OCI-M1 (cell line): ENCODE measurements around the gene USP19.

ENCODE experiments used
- DNase-seq: peaks from one replicate; lab custom pipeline; 2025; lab: John Stamatoyannopoulos, UW

The USP19 gene, protein sequence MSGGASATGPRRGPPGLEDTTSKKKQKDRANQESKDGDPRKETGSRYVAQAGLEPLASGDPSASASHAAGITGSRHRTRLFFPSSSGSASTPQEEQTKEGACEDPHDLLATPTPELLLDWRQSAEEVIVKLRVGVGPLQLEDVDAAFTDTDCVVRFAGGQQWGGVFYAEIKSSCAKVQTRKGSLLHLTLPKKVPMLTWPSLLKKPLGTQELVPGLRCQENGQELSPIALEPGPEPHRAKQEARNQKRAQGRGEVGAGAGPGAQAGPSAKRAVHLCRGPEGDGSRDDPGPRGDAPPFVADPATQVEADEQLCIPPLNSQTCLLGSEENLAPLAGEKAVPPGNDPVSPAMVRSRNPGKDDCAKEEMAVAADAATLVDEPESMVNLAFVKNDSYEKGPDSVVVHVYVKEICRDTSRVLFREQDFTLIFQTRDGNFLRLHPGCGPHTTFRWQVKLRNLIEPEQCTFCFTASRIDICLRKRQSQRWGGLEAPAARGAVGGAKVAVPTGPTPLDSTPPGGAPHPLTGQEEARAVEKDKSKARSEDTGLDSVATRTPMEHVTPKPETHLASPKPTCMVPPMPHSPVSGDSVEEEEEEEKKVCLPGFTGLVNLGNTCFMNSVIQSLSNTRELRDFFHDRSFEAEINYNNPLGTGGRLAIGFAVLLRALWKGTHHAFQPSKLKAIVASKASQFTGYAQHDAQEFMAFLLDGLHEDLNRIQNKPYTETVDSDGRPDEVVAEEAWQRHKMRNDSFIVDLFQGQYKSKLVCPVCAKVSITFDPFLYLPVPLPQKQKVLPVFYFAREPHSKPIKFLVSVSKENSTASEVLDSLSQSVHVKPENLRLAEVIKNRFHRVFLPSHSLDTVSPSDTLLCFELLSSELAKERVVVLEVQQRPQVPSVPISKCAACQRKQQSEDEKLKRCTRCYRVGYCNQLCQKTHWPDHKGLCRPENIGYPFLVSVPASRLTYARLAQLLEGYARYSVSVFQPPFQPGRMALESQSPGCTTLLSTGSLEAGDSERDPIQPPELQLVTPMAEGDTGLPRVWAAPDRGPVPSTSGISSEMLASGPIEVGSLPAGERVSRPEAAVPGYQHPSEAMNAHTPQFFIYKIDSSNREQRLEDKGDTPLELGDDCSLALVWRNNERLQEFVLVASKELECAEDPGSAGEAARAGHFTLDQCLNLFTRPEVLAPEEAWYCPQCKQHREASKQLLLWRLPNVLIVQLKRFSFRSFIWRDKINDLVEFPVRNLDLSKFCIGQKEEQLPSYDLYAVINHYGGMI (N-terminal part only)

DNA sequence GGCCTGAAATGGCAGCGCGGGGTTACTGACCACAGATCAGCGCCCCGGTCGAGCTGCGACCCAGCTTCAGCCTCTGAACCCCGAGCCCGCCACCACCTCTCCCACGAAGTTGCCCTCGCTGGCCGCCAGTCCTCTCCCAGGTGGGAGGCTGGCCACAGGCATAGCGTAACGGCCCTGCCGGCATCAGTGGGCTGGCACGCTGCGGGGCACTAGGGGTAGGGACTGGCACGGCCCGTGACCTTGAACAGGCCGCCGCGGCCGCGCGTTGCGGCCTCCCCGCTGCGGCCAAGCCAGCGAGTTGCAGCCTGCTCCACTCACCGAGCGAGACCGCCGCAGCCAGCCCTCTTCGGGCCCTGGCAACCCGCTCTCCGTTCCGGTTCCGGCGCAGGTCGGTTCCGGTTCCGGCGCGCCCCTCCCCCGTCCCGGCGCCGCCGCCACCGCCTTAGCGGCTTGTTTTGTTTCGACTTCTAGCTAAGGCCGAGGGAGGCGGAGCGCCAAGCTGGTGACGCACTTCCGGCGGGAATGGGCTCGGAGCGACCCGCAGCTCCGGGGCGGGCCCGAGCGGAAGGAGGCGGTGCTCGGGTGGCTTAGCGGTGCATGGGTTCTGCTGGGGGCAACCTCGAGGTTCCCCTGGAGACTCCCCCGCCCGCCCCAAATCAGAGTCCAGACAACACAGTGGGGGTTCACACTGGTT lies at the start of gene USP19:
USP19 (minus strand) TSS at position 386 of the 694 bp plus-strand sequence. CDS start 1,678 bp downstream, outside the sequence.
- peak; percentile 83 for DNase-seq

DNA sequence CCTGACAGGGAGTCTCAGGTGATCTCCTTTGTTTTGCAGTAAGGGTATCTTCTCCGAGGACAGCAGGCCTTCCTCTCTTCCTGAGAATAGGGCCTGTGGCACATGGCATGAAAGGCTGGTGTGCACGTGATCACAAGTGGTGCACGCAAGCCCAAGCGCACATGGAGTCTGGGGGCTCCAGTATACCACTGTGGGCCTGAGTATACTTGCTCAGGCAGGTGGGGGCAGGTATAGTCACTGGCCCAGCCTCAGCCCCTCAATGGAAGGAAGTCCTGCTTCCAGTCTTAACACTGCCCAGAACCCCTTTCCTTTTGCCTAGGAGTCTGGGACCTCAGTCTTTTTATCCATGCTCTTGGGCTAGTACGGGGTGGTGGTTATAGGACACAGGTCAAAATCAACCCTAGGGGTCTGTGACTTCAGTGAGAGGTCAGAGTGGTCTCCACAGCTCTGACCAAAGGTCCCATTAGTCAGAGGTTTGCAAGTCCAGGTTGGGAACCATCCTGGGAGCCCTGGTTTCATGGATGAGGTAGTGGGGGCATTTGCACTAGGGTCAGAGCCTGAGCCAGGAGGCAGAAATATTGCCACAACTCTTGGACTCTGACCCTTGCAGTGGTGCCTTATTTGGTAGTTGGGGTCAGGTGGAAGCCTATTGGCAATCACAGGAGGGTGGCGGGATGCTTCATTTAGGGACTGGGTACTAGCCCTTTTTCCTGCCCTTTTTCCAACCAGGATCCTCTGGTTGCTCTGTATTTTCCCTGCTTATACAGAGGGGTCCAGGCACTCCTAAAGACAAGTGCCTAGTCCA lies 46.3 kb upstream of the USP19 start:
- no peak for DNase-seq

DNA sequence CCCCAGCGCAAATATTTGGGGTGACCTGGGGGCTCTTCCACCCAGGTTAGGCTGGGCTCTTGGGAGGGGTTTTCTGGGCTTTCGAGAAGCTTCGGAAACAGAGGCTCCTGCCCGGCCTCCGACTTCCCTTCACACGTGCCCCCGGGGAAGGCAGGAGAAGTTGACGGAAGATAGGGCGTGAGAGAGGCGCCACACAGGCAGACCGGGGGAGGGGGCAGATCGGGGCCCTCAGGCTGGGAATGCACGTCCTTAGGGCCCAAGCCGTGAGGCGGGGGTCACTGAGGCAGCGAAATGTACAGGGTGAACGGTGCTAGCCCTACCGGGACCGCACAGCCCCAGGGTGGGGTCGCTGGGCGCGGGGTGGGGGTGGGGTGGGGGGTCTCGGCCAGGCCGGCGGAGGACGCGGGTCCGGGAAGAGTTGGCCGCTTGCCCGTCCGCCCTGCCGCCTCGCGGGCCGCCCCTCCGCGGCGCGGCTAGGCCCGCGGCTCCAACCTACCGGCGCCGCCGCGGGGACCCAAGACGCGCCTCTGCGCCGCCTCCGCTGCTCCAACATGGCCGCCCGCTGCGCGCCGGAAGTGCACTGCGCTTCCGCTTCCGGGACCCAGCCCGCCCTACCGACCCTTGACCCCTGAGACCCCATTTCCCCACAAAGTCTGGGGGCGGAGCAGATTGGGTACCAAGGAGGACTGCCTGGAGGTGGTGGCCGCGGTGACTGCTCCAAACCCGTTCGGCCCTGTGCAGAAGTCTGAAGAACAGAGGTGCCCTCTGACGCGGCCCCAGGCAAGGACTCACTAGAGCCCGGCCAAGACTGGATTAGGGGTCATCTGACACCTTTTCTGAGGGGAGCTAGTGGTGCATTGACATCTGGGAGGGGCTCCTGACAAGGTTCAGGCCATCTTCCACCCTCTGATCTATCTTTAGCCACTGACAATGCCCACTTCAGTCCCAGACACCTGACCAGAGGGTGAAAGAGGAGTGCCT lies 45.4 kb upstream of the USP19 start, which contains the start of gene CCDC71:
CCDC71 (minus strand) TSS at position 561 of the 981 bp plus-strand sequence. CDS start 2,123 bp downstream, outside the sequence.
- peak; percentile 58 for DNase-seq

DNA sequence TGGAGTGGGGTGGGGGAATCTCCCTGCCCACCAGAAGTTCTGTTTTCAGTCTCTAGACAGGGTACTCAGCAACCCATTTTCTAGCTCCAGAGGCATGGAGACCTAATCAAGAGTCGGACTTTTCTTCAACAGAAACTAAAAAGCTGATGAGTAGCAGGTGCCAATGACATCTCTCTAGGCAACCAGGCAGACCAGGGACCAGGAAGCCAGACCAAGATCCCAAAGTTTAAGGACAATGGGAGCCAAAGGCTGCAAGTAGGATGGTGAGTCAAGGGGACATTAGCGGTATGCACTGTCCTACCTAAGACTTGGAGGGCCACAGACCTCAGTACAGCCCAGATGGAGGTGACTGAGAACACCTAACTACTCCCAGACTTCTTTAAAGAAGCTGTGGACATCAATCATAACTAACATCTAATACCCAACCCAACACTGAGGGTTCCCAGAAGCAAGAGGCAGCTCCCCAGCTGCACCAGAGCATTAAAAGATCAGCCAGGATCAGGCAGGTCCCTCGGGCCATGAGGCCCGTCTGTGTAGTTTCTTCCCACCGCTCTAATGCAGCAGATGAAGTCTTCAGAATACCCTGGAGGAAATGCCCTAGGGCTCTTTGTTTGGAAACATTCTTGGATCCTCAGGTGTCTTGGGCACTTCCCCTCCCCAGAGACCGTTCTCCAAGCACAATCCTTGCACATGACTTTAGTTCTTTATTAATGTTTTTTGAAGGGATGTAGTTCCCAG lies 44.5 kb upstream of the USP19 start:
- no peak for DNase-seq

DNA sequence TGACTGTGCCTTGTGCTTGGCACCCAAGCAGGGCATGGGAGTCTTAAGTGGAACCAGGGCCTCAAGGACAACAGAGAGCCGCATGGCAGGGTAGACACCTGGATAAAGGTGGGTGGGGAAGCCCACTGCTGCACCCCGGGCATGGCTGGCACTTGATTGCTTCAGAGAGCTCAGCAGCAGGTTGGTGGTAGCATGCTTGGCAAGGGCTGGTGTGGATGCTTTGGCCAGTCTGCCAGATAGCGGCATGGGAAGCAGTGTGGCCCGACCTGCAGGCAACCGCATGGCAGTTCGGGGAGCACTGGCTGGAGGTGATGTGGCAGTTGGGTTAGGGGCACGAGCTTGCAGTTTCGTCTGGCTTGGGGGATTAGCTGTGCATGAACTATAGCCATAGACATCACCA lies 43.0 kb upstream of the USP19 start:
- DNase-seq: no peak

DNA sequence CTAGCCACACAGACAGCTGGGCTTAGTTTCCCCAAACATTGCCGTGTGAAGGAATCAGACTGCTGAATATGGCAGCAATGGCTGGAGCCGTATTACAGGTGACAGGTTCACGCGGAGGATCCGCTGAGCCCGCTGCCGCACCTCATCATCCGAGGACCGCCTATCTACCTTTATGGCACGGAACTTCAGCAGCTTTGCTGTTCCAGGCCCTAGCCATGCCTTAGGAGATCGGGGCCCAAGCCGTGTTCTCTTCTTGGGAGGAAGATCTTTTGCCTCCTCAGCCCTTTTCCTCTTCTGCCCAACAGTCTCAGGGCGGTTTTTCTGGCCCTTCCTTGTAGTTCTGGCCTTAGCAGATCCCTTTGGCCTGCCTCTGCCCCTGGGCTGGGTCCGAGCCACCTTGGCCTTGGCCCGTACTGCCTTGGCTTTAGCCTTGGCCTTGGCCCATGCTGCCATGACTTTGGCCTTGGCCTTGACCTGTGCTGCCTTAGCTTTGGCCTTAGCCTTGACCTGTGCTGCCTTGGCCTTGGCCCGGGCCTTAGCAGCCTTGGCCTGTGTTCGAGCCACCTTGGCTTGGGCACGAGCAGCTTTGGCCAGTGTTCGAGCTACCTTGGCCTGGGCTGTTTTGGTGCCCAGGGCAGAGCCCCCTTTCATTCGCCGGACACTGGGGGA lies 42.3 kb upstream of the USP19 start:
- no peak for DNase-seq

DNA sequence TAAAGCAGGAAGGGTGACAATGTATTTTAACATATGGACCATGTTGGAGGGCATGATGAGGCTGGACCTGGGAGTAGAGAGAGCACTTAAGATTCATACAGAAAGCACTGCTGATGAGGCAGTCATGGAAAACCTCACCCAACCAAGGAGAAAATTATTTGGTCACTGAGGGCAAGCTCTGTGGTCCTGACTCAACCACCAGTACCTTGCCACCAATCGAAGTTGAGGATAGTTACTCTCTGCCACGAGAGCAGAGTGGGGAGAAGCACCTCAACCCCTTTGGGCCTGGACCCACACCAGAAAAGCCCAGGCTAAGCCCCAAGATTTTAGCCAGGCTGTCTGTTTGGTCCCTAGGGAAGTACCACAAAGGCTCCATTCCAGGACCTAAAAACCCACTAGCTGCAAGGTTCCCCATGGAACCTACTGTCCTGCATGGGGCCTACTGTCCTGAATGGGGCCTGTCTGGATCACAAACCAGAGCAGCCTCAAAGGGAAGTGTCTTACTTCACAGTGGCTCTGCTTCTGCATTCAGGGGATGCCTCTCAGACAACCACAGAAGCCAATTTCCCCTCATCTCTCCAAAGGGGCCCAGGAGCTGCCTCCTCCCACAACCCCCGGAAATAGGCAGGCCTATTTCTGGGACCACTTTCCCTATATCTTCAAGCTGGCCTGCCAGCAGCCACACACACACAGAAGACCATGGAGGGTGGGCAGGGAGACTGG lies 41.3 kb upstream of the USP19 start:
- DNase-seq: no peak

DNA sequence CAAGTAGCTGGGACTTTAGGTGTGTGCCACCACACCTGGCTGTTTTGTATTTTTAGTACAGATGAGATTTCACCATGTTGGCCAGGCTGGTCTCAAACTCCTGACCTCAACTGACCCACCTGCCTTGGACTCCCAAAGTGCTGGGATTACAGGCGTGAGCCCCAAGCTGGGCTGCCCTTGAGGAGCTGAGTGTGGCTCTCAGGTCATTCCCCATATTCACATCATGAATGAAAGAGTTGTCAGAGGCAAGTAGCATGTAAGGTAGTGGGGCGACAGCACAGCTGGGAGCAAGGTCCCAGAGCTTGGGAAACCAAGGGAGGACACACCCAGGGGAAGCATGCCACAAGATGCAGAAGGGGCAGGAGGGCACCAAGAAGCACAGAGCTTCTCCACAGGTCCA lies 40.6 kb upstream of the USP19 start:
- no peak for DNase-seq

DNA sequence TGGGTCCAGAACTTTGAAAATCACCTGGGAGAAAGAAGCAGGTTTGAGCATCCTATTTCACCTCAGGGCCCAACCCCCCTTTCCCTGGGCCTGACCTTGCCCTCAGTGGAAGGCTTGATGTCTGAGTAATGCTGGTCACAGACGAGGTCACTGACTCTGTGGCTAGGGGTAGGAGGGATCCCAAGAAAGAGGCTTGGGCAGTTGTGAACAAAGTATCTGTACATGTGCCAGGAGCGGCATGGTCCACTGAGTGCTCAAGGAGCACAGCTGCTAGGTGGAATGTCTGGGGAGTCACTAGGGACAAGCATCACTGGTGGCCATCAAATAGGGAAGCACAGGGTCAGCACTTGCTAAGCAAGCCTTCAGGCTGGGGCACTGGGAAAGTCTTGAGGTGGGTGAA lies 38.2 kb upstream of the USP19 start:
- no peak for DNase-seq

DNA sequence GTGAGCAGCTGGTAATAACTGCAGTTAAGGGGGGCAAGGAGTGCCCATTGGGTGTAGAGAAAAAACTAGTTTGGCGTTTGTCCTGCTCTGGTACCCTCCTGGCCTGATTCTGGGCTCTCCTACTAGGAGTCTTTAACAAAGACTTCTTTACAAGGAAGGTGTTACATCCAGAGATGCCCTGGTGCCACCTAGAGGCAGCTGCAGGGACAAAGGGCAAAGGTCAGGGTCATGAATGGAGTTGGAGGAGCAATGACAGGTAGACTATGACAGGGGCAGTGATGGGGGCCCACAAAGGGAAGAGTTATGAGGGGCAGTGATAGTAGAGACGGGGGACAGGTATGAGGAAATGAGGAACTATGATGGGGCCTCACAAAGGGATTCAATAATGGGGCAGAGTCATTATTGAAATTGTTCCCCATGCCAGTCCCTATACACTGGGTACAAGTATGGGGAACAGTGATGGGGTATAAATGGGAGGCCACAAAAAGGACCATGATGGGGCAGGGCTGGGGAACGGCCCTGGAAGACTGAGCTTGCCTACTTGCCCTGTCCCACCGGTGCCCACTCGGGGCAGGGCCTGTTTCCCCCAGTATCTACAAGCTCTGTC lies 37.6 kb upstream of the USP19 start:
- DNase-seq: peak; percentile 43

DNA sequence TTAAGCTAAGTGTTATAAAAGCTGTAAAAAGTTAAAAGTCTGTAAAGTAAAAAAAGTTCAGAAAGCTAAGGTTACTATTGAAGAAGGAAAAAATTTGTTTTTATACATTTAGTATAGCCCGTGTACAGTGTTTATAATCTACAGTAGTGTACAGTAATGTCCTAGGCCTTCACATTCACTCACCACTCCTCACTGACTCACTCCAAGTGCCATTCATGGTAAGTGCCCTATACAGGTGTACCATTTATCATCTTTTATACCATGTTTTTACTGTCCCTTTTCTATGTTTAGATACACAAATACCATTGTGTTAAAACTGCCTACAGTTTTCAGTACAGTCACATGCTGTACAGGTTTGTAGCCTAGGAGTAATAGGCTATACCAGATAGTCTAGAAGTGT lies 36.7 kb upstream of the USP19 start:
- no peak for DNase-seq

DNA sequence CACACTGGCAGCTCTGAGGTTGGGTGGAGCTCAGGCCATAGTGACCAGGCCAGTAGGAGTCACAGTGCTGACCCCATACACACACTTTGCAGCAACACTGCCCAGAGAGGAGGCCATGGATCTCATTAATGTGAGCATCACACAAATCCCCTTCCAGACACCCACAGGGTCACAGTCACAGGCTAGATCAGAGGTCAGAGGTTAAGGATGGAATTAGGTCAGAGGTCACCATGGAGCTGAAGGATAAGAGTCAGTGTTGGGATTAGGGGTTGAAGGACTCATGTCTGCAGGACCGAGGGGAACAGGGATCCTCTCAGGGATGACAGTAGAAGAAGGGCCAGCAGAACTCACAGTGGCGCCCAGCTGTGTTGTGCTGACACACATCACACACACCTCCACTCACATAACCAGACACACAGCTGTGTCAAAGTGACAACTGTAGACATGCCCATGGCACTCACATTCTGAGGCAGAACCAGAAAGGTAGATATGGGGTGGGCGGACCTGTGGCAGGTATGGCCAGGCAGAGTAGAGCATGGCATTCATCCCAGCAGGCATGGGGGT lies 32.8 kb upstream of the USP19 start:
- no peak for DNase-seq

DNA sequence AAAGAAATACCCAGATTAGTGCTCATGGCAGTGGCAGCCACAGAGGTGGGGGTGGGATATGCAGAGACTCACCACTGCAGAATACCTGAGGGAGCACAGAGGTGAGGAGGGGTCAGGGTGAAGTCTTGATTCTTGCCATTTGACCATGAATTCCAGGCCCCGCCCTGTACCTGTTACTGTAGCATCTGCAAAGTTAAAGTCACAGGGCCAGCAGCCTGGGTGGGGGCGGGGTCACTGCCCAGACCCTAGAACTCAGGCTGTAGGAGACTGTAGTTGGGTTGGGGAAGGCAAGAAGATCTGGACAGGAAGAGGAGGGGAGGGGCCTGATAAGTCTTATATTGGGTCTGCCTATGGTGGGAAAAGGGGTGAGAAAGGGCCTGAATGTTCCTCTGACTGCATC lies 31.0 kb upstream of the USP19 start:
- no peak for DNase-seq

DNA sequence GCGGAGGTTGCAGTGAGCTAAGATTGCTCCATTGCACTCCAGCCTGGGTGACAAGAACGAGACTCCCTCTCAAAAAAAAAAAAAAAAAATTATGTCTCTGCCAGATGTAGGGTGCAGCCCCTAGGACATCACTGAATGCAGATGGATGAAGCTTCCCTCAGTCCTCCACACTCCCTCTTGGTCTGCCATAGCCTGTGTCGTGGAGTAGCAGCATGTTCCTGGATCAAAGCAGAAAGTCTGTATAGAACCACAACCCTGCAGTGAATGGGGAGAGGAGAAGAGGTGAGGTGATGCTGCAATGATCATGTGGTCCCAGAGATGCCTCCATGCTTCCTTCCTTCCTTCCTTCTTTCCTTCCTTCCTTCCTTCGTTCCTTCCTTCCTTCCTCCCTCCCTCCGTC lies 27.5 kb upstream of the USP19 start:
- no peak for DNase-seq

DNA sequence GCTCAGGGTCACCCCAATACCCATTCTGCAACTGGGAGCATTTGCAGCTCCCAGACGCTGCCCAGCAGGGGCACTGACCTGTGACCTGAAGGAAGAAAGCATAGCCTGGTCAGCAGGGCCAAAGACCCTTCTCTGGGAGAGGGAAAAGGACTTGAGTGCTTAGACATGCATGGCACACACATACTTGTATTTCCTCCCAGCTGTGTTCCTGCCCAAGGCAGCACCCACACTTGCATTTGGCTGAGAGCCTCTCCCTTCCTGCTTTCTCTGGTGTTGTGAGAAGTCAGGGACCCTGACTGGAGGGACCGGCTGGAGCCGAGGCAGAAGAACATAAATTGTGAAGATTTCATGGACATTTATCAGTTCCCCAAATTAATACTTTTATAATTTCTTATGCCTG lies 19.5 kb upstream of the USP19 start:
- no peak for DNase-seq

DNA sequence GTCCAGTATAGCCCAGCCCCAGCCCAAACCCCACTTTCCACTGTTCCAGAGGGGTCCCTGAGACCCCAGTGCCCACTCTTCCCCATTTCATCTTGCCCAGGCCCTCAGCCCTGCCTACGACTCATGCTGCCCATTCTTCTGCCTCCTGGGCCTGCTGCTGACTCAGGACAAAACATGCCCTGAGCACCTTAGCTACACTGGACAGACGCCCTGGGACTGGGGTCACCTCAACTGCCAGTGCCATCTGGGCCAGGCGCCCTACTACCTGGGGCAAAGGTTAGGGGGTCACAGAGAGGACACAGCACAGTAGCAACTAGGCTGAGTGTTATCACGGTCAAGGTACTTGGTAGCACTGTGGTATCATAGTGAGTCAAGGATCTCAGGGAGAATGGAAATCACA lies 14.9 kb upstream of the USP19 start:
- DNase-seq: no peak
